Measurements from ENCODE around the gene MPPE1. TPM values are rescaled to one million over a fixed set of nuclear protein-coding genes. Genes with fewer than 3 reads are reported as not detected.

MPPE1 gene
- total and polyA plus RNA-seq, 10 of the 15 experiments (the other 5 are each of a cell fraction or from before 2014, with no cell fraction given): 13.8 to 34.5 (median 27.6) TPM

GRCh38 chr18:11851146-11851805 is 56.8 kb downstream of the MPPE1 start, which contains the start of gene CHMP1B (continued):
- TF ChIP-seq HCFC1 (IDR thresholded peaks at IDR 0.05; ENCODE audit: low read length): peak; percentile 81
- TF ChIP-seq GATAD2B (conservative IDR thresholded peaks at IDR 0.05; ENCODE audit: low read depth): 0 out of 2 replicates have a peak, but pooled peaks have one; percentile 44
- peak; percentile 99 for TF ChIP-seq CREB1 (IDR thresholded peaks at IDR 0.05; ENCODE audit: low read depth)
- TF ChIP-seq POLR2AphosphoS2 (IDR thresholded peaks at IDR 0.05; ENCODE audit: low read depth, low read length): peak; percentile 32; the same call in 1 of the 2 replicates
- no peak for TF ChIP-seq REST (IDR thresholded peaks at IDR 0.05; ENCODE audit: low read depth, low read length)
- TF ChIP-seq PKNOX1 (IDR thresholded peaks at IDR 0.05): peak; percentile 34; the same call in 1 of the 2 replicates
- no peak for TF ChIP-seq PAX8 (IDR thresholded peaks at IDR 0.05)
- TF ChIP-seq PAX5 (IDR thresholded peaks at IDR 0.05; ENCODE audit: borderline replicate concordance, low read depth, low read length): no peak; the same call in 1 of the 2 replicates
- TF ChIP-seq FOXK2 (IDR thresholded peaks at IDR 0.05): peak; percentile 94
- peak; percentile 97 for TF ChIP-seq SIN3A (IDR thresholded peaks at IDR 0.05; ENCODE audit: low read depth, low read length)
- TF ChIP-seq NFYB (IDR thresholded peaks at IDR 0.05; ENCODE audit: insufficient read depth, low read depth, low read length): no peak
- peak; percentile 100 for TF ChIP-seq CREM (IDR thresholded peaks at IDR 0.05; ENCODE audit: low read depth)
- TF ChIP-seq POLR2A (IDR thresholded peaks at IDR 0.05; ENCODE audit: low read depth, low read length): peak; percentile 88
- no peak for TF ChIP-seq CTCF (IDR thresholded peaks at IDR 0.05 in 2 of 3, conservative IDR thresholded peaks at IDR 0.05 in 1 of 3; ENCODE audit: control insufficient read depth in 2 of 3, extremely low read depth in 1 of 3, insufficient read depth in 1 of 3, low read depth in 3 of 3, low read length in 3 of 3)
- TF ChIP-seq TBL1XR1 (IDR thresholded peaks at IDR 0.05; ENCODE audit: low read depth, low read length): peak; percentile 76; the same call in 1 of the 2 replicates
- TF ChIP-seq SKIL (IDR thresholded peaks at IDR 0.05; ENCODE audit: low read depth, poor library complexity, severe bottlenecking): peak; percentile 8
- TF ChIP-seq SUPT20H (IDR thresholded peaks at IDR 0.05; ENCODE audit: borderline replicate concordance, control insufficient read depth, low read depth, low read length): no peak
- TF ChIP-seq USF1 (IDR thresholded peaks at IDR 0.05; ENCODE audit: borderline replicate concordance, extremely low read length, insufficient read depth, low read depth, low read length): no peak
- TF ChIP-seq RB1 (IDR thresholded peaks at IDR 0.05; ENCODE audit: borderline replicate concordance): no peak; the same call in 1 of the 2 replicates
- peak; percentile 72; the same call in 1 of the 2 replicates for TF ChIP-seq CHD2 (IDR thresholded peaks at IDR 0.05; ENCODE audit: borderline replicate concordance, low read depth, low read length)
- peak; percentile 79 for TF ChIP-seq YY1 (IDR thresholded peaks at IDR 0.05; ENCODE audit: low read depth, low read length)

Measured in GM12878 (cell line).